Endometrial microvascular endothelial cells (primary cell): ENCODE data around the gene CASKIN2. TPM values are rescaled to one million over a fixed set of nuclear protein-coding genes. Genes with fewer than 3 reads are reported as not detected.

Experiments used
- in situ Hi-C: cut with HindIII; loops from 2 replicates; pipeline ENCODE4 v1.10.0; 2017; ENCODE audit warnings: low sequenced_read_pairs, low pct_unique_long_range_greater_than_20kb; ENCODE audit errors: inconsistent ontology term
- total RNA-seq: library from RNA; depleted of rRNA; stranded (reverse); fragments of >200 nt; gene quantifications from one replicate; pipeline ENCODE4 v1.2.3, GENCODE V29; 2015; ENCODE audit errors: inconsistent ontology term

CASKIN2 gene
- total RNA-seq, 1 donor from 2014 or later = 24.1 TPM

DNA sequence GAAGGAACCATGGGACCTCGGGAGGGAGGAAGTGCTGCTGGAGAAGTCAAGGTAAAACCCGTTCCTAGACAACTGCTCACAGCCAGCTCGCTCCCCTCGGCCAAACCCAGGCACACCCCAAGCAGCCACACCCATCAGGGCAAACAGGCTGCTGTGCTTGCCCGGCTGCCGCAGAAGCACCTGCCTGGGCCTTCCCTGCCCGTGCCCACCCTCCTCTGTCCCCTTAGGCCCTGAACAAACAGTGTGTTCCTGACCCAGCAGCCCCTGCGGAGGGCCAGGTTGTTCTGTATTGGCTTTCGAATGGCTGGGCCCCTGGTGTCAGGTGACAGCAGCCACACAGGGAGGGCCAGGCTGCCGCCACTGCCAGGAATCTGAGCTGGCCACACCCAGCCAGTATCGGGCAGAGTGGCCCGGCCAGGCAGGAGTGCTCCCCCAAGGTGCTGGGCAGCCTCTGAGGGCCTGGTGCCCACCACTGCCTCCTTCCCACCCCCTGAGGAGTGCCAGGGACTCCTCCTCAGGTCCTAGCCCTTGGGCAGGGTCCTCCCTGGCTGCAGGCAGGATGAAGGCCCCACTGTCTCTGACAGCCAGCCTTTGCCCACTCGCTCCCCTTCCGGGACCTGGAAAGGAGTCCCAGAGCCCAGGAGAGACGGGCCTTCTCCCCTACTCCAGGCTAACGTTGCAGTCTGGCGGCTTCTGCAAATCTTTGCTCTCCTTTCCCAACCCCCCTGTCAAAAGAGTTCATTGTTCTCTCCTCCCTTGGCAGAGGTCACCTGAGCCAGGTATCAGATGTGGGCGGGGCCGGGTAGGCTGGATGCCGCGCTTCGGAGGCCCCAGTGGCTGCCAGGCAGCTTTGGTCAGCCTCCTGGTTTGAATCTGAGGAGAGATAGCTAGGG lies 34.2 kb upstream of the CASKIN2 start:
- in situ Hi-C loops = no loop called here

DNA sequence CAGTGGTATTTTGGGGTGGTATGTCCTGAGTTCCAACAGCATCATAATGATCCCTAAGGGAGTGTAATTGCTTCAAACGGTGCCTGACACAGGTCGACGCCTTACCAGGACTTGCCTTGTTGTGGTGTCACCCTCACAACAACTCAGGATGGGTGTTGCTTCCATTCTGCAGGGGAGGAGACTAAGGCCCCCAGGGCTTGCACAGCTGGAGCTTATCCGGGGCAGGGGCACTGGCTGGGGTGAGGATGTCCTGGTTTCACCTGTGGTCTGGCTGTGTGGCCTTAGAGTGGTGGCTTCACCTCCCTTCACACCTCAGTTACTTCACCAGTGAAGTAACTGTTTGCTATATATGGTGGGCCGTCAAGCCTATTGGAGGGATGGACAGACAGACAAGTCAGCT lies 33.5 kb upstream of the CASKIN2 start:
- in situ Hi-C loops = no loop called here

DNA sequence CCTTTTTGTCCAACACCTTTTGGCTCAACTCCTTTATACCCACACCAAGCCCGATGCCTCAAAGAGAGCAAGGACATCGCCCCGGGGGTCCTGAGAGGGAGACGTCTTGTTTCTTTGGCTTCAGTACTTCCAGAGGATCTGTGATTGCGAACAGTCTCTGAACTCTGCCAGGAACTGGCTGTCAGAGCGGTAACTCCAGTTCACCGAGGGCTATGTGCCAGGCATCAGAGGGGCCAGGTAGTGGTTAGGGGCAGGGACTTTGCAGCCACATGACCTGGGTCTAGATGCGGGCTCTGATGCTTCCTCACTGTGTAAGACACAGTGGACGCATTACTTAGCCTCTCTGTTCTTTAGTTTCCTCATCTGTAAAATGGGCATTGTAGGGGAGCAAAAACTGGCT lies 31.8 kb upstream of the CASKIN2 start:
- in situ Hi-C loops = no loop called here

DNA sequence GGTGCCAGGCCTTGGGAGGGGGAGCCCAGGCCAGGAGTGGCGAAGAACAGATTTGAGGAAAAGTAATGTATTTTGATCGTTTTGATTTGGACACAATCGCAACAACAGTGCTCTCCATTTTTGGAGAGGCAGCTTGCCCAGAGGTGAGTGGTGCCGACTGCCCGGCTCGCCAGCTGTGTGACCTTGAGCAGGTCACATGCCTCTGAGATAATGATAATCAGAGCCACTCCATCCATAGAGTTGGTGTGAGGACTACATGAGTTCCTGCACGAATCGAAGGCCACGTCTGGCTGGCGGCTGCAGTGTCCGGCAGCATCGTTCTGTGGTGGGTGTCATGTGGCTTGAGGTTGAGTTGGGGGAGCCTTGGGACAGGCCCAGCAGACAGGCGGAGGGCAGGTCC lies 30.8 kb upstream of the CASKIN2 start:
- in situ Hi-C loops = no loop called here

DNA sequence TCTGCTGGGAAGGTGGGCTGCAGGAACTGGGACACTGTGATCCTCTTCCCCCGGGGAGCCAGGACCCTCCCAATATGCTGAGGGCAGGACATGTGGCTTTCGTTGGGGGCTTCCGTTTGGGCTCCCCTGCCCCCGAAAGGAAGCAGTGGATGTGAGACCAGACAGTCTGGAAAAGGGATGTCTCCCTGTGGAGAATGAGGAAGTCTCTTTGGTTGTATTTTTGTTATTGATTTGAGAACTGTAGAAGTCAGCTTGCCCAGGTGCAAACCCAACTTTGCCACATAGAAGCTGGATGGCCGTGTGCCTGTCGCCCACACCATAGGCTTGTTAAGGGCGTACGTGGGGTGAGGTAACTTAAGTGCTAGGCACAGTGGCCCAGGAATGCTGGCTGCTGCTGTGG lies 28.9 kb upstream of the CASKIN2 start:
- in situ Hi-C loops = no loop called here

DNA sequence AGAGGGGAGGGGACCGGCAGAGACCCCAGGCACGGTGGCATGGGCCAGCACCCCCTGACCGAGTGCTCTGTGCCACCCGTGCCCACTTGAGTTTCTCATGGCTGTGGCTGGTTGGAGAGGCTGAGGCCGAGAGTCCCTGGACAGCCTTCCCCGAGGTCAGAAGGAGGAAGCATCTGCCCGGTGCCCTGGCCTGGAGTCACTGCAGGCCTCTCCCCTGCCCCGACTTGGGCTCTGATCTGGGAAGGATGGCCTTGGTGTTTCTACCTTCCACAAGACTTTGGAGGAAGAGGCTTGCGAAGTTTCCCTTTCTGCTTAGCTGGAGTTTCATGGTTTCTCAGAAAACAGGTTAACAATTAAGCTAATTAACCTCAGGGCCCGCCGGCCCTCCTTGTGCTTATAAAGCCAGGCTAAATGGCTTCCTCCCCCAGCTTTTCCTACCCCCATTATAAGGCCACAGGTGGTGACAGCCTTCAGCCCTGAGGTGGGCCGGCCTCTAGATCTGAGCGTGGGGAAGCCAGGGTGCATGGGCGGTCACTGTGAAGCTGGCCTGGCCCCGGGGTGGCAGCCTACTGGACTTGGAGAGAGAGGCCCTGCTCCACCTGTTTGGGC lies 27.5 kb upstream of the CASKIN2 start:
- in situ Hi-C loops = no loop called here

DNA sequence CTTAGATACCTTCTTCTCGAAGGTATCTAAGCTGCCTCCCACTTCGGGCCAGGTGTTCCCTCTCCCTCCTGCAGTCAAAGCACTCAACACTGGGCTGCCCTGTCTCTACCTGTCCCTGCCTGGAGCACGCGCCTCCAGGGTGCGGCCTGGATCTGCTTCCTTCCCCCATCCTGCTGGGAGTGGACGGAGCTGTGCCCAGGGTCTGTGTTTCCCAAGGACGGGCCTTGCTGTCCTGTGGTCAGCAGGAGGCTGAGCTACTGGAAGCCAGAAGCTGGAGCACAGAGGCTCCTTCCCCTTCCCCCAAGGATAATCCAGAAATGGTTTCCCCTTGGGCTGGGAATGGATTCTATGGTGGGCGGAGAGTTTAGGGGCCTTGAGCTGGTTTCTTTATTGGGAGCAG lies 26.9 kb upstream of the CASKIN2 start:
- in situ Hi-C loops = no loop called here

DNA sequence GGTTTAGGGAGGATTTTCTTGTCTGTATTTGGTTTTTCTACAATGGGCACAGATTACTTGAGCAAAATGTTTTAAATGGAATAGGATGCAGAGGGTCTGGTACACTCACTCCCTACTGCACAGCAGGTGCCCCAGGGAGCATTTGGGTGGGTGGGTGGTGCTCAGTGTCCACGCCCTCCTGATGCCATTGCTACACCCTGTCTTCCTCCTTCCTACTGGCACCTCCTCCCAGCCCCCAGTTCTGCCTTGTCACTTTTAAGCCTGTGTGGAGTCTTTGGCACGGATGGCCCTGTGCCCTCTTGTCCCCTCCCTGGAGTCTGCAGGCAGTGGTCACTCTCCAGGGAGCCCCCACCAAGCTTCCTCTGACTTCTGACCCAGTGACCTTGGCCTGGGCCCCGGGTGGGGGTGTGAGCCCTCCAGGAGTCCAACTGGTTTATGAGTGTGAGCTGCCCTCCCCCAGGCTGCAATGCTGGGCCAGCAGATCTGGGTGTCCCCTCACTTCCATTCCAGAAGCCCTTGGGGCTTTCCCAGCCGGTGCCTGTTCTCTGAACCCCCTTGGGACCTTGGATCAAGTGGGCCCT lies 25.7 kb upstream of the CASKIN2 start:
- in situ Hi-C loops = no loop called here

DNA sequence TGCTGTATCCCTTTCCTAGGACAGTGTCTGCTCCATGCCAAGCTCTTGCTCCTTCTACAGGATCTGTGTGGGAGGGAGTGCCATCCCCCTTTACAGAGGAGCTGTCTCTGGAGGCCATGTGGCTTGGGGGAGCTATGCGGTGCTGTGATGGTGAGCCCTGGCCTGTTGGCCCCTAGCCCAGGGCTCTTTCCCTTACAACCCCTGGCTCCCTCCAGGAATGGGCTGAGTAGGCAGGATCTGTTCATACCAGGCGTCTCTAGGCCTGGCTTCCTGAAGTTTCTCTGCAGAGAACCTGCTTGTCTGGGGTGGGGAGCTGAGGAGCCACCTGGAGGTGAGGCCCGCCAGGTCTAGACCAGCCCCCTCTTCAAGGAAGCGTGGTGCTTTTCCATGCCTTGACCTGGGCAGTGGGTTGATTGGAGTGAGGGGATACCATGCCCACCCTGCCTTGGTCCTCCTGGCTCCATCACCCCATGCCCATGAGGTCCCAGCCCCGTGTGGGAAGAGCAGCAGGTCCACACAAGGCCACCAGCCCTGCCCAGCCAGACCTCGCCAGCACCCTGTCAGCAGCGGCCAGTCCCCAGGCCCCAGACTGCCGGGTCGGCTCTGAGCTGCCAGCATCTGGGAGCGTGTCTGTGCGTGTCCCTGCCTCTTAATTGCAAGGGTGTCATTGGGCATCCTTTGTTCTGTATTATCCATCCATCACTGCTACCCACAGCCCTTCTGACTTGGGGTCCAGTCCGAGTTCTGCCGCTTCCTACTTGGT lies 24.8 kb upstream of the CASKIN2 start:
- in situ Hi-C loops = no loop called here

DNA sequence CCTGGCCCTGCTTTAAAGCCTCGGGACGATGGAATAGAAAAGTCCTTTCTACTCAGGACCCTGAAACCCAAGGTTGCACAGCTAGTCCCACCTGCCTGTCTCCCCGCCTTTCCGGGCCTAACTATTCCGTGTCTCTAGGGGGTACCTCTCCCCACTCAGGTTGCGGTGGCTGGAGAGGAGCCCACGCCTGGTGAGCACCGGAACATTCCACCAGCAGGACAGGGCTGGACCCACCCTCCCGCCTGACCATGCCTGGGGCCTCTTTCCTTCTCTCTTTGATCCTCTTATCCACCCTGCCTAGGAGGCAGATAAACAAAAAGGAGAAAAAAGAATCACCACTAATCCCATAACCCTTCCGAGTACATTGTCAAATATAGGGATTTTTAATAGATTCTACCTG lies 21.0 kb upstream of the CASKIN2 start:
- in situ Hi-C loops = no loop called here

DNA sequence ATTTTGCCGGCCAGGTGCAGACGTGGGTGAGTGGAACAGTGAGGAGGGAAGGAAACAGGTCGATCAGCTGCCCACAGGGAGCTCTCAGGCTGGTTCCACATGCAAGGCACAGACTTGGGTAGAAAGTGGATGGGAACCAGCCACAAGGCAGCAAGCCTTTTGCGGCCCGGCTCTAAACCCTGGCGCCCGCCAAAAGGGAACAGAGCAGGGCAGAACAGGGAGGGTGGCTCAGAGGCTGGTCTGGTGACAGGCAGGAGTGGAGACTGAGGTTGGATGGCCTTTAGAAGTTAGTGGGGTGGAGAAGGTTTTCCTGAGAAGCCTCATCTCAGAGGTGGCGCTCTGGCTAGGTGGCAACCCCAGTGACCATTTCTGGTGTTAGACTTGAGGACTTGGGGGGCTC lies 20.5 kb upstream of the CASKIN2 start:
- in situ Hi-C loops = no loop called here

DNA sequence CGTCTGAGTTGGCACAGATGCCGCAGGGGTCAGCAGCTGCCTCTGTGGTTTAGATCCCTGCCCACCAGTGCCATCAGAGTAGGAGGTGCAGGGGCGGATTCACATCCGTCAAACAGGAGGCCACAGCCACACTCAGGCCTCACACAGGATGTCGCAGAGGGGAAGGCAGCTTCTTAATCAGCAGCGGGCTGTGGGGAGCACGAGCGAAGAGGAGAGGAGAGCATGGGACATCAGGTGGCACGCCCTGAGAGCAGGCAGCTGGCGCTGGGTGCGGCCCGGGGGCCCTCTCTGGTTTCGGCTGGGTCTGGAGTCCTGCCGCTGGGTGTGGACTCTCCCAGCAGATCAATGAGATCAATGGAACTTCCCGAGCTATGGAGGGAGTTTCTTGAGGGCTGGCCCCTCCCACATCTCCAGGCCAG lies 19.8 kb upstream of the CASKIN2 start:
- in situ Hi-C loops = no loop called here

DNA sequence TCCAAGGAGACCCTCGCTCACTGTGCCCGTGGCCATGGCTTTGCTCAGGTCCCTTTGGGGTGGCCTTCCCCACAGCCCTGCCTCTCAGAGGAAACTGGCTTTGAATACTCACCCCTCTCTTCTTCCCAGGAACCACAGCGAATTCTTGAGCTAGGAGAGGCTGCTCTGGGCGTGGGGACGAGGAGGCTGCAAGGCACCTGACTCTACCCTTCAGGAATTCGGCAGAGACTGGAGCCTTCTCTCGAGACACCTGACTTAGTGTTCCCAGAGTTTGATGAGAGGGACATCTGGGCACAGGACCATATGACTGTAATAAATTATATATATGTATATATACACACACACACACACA lies 16.4 kb upstream of the CASKIN2 start:
- in situ Hi-C loops = no loop called here

DNA sequence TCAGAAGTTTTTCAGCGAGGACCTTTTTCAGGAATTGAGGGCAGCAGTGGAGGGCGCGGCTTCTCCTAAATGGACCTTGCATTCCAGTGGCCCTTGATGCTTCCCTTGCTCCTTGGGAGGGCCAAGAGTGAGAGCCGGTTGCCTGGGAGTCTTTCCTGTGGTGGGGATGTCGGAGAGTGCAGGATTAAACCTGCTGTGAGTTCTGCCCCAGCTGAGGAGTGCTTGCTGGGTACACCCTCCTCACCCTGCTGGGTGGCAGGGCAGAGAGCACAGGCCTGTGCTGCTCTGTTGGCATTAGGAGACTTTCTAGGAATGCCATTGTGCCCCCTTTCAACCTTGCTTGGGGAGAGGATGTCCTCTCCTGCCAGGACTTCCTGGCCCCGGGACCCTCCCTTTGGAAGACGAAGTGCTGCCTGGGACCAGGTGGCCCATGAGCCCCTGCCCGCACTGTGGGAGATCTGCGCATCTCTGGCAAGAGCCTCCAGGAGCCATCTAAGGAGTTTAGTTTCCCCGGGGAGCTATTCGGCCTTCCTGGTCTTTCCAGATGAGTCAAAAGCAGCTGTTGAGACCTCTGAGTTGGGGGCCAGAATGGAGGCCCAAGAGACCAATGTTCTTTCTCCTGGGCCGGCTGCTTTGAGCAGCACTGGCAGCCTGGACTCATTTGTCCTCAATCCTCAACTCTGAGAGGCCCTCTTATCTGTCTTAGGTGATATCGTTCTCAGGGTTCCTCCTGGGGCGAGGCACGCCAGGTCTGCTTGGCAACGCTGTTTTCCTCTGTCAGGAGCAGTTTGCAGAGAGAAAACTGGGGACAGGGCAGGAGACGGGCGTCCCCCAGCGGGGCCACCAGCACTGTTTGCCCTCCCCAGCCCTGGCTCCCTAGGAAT lies 15.7 kb upstream of the CASKIN2 start:
- in situ Hi-C loops = no loop called here

DNA sequence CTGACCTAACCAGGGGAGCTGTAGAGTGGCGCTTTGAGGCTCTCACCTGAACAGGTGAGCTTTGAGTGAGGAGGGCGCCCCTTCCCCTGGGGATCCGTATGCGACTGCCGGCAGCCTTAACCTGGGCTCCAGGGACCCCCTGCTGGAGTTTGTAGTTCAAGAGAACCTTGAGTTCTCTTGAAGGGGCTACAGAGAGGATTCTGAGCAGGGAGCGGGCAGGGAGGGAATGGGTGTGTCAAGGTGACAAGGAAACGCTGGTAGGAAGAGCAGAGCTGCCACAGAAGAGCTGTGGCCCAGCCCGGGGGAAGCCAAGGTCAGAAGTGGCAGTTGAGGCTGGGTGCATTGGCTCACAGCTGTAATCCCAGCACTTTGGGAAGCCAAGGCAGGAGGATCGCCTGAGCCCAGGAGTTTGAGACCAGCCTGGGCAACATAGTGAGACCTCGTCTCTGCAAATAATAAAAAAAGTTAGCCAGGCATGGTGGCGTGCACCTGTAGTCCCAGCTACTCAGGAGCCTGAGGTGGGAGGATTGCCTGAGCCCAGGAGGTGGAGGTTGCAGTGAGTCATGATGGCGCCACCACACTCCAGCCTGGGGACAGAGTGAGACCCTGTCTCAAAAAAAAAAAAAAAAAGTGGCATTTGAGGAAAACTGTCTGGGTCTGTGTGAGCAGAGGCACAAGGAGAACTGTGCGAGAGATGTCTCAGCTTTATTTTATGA lies 11.4 kb upstream of the CASKIN2 start:
- in situ Hi-C loops = no loop called here

DNA sequence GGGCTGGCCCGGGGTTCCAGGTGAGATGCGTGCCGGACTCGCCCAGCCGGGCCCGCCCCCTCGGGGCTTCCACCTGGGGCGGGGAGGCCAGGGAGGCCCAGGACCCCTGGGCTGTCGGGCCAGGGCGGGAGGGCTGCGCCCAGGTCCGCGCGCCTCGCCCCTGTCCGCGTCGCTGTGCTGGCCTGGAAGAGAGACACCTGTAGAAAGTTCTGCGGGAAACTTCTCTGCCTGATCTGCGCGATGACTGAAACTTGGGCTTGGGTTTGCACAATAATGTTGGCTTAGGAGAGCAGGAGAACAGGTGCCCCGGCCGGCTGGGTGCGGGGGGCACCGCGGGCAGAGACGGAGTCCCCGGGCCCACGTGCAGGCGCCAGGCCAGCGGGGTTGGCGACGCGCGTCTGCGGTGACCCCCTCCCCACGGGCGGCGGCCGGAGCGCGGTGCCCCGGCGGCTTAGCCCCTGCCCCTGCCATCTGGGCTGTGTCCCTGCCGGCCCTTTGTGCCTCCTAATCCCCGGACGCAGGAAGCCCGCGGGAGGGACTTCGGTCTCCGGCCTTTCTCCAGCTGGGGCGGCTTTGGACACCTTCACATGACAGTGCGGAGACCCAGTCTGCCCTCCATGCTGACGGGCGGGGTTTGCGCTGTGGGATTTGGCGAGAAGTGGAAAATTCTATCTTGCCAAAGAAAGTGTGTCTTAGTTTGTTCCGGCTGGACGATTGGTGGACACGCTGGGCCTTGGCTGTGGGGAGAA lies 10.6 kb upstream of the CASKIN2 start:
- in situ Hi-C loops = no loop called here

DNA sequence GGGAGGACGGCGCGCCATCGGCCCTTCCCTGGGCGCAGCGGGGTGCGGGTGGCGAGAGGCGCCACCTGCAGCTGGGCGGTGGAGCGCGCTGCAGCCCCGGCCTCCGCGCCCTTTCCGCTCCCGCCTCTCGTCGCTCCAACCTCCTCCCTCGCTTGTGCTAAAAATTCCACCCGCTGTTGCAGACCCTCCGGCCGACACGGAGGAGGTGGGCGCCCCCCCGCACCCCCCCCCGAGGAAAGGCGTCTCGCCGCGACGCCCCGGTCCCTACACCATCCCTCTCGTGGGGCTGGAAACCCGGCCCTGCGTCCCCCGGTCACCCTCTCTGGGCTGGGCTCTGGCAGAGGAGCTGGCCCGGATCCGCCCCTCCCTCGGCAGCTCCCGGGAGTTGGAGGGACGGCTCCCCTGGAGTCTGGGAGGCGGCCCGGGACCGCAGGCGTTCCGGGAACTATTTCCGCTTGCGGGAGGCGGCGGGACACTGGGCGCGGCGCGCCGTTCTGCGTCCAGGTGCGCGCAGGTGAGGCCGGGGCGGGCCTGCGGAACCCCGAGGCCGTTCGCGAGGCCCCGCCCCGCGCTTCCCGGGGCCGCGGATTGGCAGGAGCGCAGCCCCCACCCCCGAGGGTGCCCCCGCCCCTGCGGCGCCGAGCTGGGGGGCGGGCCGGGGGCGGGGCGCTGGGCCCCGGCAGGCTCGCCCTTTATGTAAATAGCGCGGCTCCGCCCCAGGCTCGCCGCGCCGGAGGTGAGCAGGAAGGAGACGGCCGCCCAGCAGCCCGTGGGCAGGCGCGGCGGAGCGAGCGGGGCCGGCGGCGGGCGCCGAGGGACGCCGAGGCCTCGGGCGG lies 9.9 kb upstream of the CASKIN2 start, which contains the start of gene LLGL2:
LLGL2 (plus strand) TSS at position 728 of the 836 bp plus-strand sequence. CDS start 17,730 bp downstream, outside the sequence.
- in situ Hi-C loops = no loop called here
